AG10803 (cell line): ENCODE measurements around the gene ABCA2.

Source experiments
- DNase-seq: peaks from one replicate; pipeline ENCODE4 v3.0.0; 2010; ENCODE audit warnings: low read depth
- H3K4me3 ChIP-seq: 2 replicates; pipeline ENCODE4 v1.5.1; 2011; ENCODE audit warnings: mild to moderate bottlenecking, low read length, control low read depth
- CTCF ChIP-seq: conservative IDR thresholded peaks from 2 replicates; pipeline ENCODE4 v1.5.1; 2011; ENCODE audit warnings: mild to moderate bottlenecking, low read length, control low read depth, inconsistent platforms

The ABCA2 gene

GRCh38 chr9:137027369-137028262, at the start of gene ABCA2:
Gene ABCA2 (minus strand): TSS chr9:137028237. CDS start chr9:137028140, 97 bp downstream.
- peak within 1 kb of the TSS; percentile 59 for H3K4me3 ChIP-seq
- DNase-seq = peak; percentile 12
- TF ChIP-seq CTCF = no peak

- peak within 1 kb of the TSS; percentile 68 for H3K4me3 ChIP-seq
- DNase-seq = peak; percentile 60
- TF ChIP-seq CTCF = no peak
These were observed 49.1 kb upstream of the ABCA2 start, which contains the start of gene UAP1L1 for GRCh38 chr9:137077010-137077747. Gene UAP1L1 (plus strand): TSS chr9:137077517. CDS start chr9:137077533, 16 bp downstream.

- TF ChIP-seq CTCF = no peak
- peak overlapping the region; percentile 52 for H3K4me3 ChIP-seq
- no peak for DNase-seq
These were observed 48.6 kb upstream of the ABCA2 start for GRCh38 chr9:137076636-137077009.

GRCh38 chr9:137075275-137075775, 47.3 kb upstream of the ABCA2 start:
- TF ChIP-seq CTCF = no peak
- no peak overlapping the region for H3K4me3 ChIP-seq
- no peak for DNase-seq

- no peak for DNase-seq
- no peak for TF ChIP-seq CTCF
- no peak overlapping the region for H3K4me3 ChIP-seq
These were observed 46.7 kb upstream of the ABCA2 start for GRCh38 chr9:137074657-137075274.

GRCh38 chr9:137073992-137074399, 46.0 kb upstream of the ABCA2 start:
- no peak overlapping the region for H3K4me3 ChIP-seq
- no peak for DNase-seq
- no peak for TF ChIP-seq CTCF
